Endothelial cell (in vitro differentiated cells): ENCODE data around the gene MAGEH1. TPM values are rescaled to one million over a fixed set of nuclear protein-coding genes. Genes with fewer than 3 reads are reported as not detected.

Source experiments
- DNase-seq: peaks from one replicate; pipeline ENCODE4 v3.0.0; 2021; ENCODE audit warnings: low spot score
- H3K27ac Mint-ChIP-seq: one replicate; pipeline ENCODE4 v1.8.0; 2021; ENCODE audit warnings: mixed read lengths, inconsistent platforms; ENCODE audit not compliant: unreplicated experiment
- H3K27me3 Mint-ChIP-seq: one replicate; pipeline ENCODE4 v1.8.0; 2021; ENCODE audit warnings: mild to moderate bottlenecking, moderate library complexity, mixed read lengths, inconsistent platforms; ENCODE audit not compliant: unreplicated experiment
- H3K36me3 Mint-ChIP-seq: one replicate; pipeline ENCODE4 v1.8.0; 2021; ENCODE audit warnings: mild to moderate bottlenecking, low read depth, mixed read lengths, inconsistent platforms; ENCODE audit not compliant: unreplicated experiment
- H3K4me1 Mint-ChIP-seq: one replicate; pipeline ENCODE4 v1.8.0; 2021; ENCODE audit warnings: mild to moderate bottlenecking, mixed read lengths, inconsistent platforms; ENCODE audit not compliant: unreplicated experiment
- H3K4me3 Mint-ChIP-seq: one replicate; pipeline ENCODE4 v1.8.0; 2021; ENCODE audit warnings: mild to moderate bottlenecking, mixed read lengths, inconsistent platforms; ENCODE audit not compliant: unreplicated experiment
- H3K9me3 Mint-ChIP-seq: one replicate; pipeline ENCODE4 v1.8.0; 2021; ENCODE audit warnings: mixed read lengths, inconsistent platforms; ENCODE audit not compliant: unreplicated experiment
- CTCF ChIP-seq: fragments of 200-600 bp; sonication (generic); IDR thresholded peaks from one replicate; pipeline ENCODE4 v1.5.0; 2021; ENCODE audit warnings: antibody characterized with exemption; ENCODE audit not compliant: unreplicated experiment
- microRNA-seq: library from miRNA; unstranded; fragments of <30 nt; microRNA quantifications from one replicate; pipeline ENCODE4, GENCODE V29; 2020; ENCODE audit not compliant: unreplicated experiment
- total RNA-seq: library from RNA; stranded (reverse); fragmentation: NEBNext Ultra II Directional; extraction: Animal tissue kit (Norgen Biotek cat#: 25700); gene quantifications from one replicate; pipeline ENCODE4 v1.2.1, GENCODE V29; 2021; ENCODE audit not compliant: unreplicated experiment

MAGEH1 gene
- total RNA-seq, 1 donor from 2014 or later, result 20.1 TPM

- Mint-ChIP-seq H3K27me3 (no peaks in the 10 kb centered on the region), H3K9me3 (no peaks in the 10 kb centered on the region), H3K4me3 (peak overlapping the region; percentile 96), H3K4me1 (peaks cover 5% of the 10 kb centered on the region), H3K27ac (peak overlapping the region; percentile 95), H3K36me3 (peaks cover 3% of the 10 kb centered on the region)
- DNase-seq, result peak; percentile 35
- TF ChIP-seq CTCF, result no peak
These were observed 36.8 kb downstream of the MAGEH1 start for GRCh38 chrX:55488593-55489313.

- peak; percentile 40 for DNase-seq
- H3K9me3 Mint-ChIP-seq, result no peaks in the 10 kb centered on the region
These were observed 37.5 kb downstream of the MAGEH1 start, which contains the start of gene USP51 for GRCh38 chrX:55489314-55490009. TSS of gene USP51 (minus strand) at chrX:55489848. CDS start at chrX:55488939, 909 bp downstream.

GRCh38 chrX:55490121-55490520 is 38.2 kb downstream of the MAGEH1 start:
- Mint-ChIP-seq H3K4me1 (no peaks in the 10 kb centered on the region), H3K9me3 (no peaks in the 10 kb centered on the region), H3K36me3 (peaks cover 3% of the 10 kb centered on the region), H3K27me3 (no peaks in the 10 kb centered on the region), H3K27ac (peak overlapping the region; percentile 95), H3K4me3 (peak overlapping the region; percentile 96)
- no peak for DNase-seq
- TF ChIP-seq CTCF, result no peak

More at GRCh38 chrX:55489314-55490009, 37.5 kb downstream of the MAGEH1 start, which contains the start of gene USP51:
- H3K4me1 Mint-ChIP-seq, result peaks cover 5% of the 10 kb centered on the region
- H3K36me3 Mint-ChIP-seq, result peaks cover 3% of the 10 kb centered on the region
- peak within 1 kb of the TSS; percentile 95 for H3K27ac Mint-ChIP-seq
- H3K4me3 Mint-ChIP-seq, result peak within 1 kb of the TSS; percentile 96
- TF ChIP-seq CTCF, result no peak
- no peaks in the 10 kb centered on the region for H3K27me3 Mint-ChIP-seq

GRCh38 chrX:55490974-55491373 is 39.0 kb downstream of the MAGEH1 start:
- TF ChIP-seq CTCF, result no peak
- no peak overlapping the region for H3K27ac Mint-ChIP-seq
- H3K36me3 Mint-ChIP-seq, result peaks cover 3% of the 10 kb centered on the region
- no peaks in the 10 kb centered on the region for H3K4me1 Mint-ChIP-seq
- H3K27me3 Mint-ChIP-seq, result no peaks in the 10 kb centered on the region
- H3K9me3 Mint-ChIP-seq, result no peaks in the 10 kb centered on the region
- H3K4me3 Mint-ChIP-seq, result no peak overlapping the region
- no peak for DNase-seq

Small RNA genes within 50 kb of the gene (microRNA-seq; reads per million reads assigned to microRNA genes)
- not detected for gene MIR4536-1
- gene MIR4536-2, result not detected

Other genes starting within 250 kb of the MAGEH1 start
- not detected for gene PAGE5, start 231.8 kb upstream of the MAGEH1 start, total RNA-seq
- gene PAGE3, start 187.2 kb upstream of the MAGEH1 start, total RNA-seq, result not detected
- gene USP51, start 37.7 kb downstream of the MAGEH1 start, total RNA-seq, result 6.3 TPM
- not detected for gene FOXR2, start 171.3 kb downstream of the MAGEH1 start, total RNA-seq